ENCODE results near the gene SLC12A2. TPM values are rescaled to one million over a fixed set of nuclear protein-coding genes. Genes with fewer than 3 reads are reported as not detected.

Gene SLC12A2
- total RNA-seq, 1 experiment from 2014 or later = 41.2 TPM

DNA sequence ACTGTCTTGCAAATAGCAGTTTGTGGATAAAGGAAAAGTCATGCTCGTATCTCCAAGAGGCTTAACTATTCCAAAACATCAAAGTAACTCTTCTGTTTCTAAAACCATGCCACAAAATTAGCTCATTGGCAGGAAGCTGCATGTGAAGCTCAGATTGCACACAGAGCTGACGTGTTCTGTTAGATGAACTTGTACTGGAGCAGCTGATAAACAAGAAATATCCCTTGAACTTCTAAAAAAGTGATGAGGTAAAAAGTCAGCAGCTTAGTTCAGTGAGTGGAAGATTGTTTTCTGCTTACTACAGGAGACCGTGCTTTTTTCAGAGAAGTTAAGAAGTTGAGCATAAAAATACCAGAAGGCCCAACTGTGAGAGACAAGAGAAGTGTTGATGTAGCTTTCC is 113.2 kb downstream of the SLC12A2 start:
- Histone ChIP-seq H3K4me3 (replicated peaks in 1 of 2; ENCODE audit: low read depth in 1 of 2, low read length in 2 of 2) (no peak overlapping the region), H3K4me1 (ENCODE audit: control insufficient read depth in 1 of 2, insufficient read depth in 2 of 2, low read length in 2 of 2) (peaks cover 9 to 18% of the 10 kb centered on the region in 2 experiments), H2AFZ (ENCODE audit: low read depth, low read length, poor library complexity, severe bottlenecking) (no peak overlapping the region), H3K79me2 (ENCODE audit: insufficient read depth, low read length) (no peaks in the 10 kb centered on the region), H3K4me2 (ENCODE audit: low read length) (no peak overlapping the region), H3K27ac (ENCODE audit: low read depth, low read length) (no peak overlapping the region), H3K9me2 (ENCODE audit: insufficient read depth) (no peaks in the 10 kb centered on the region), H3K27me3 (ENCODE audit: insufficient read depth, low read length) (no peaks in the 10 kb centered on the region), H3K9me3 (ENCODE audit: control insufficient read depth in 1 of 2, insufficient read depth in 1 of 2, low read depth in 1 of 2, low read length in 2 of 2) (no peaks in the 10 kb centered on the region), H4K20me1 (ENCODE audit: insufficient read depth) (no peaks in the 10 kb centered on the region), H3K36me3 (ENCODE audit: control insufficient read depth in 1 of 2, insufficient read depth in 2 of 2, low read length in 2 of 2) (no peaks in the 10 kb centered on the region), H3K9ac (ENCODE audit: low read length) (no peak overlapping the region)
- intact Hi-C loops (cut with micrococcal nuclease) = no loop called here
- no peak for DNase-seq (ENCODE audit: low read depth, low spot score)
- ChIA-PET CTCF (no interaction called here), POLR2A (no interaction called here), RAD21 (ENCODE audit: low non-redundant PET in 1 of 2, low total read pairs in 2 of 2, uncharacterized antibody in 2 of 2, unreplicated experiment in 2 of 2) (no interaction called here)
- BruUV-seq (replicated peaks) = no TSS peak
- no peak for ATAC-seq
- TF ChIP-seq ELF1 (IDR thresholded peaks at IDR 0.05; ENCODE audit: borderline replicate concordance, low read depth) (no peak), SIN3A (IDR thresholded peaks at IDR 0.05; ENCODE audit: low read depth) (no peak), CEBPB (IDR thresholded peaks at IDR 0.05; ENCODE audit: low read depth) (no peak), YY1 (IDR thresholded peaks at IDR 0.05; ENCODE audit: extremely low read depth, insufficient replicate concordance, low read depth, low read length) (no peak), ZFX (IDR thresholded peaks at IDR 0.05) (no peak), RAD21 (IDR thresholded peaks at IDR 0.05; ENCODE audit: low read depth) (no peak), TCF7L2 (IDR thresholded peaks at IDR 0.05; ENCODE audit: borderline replicate concordance, extremely low read depth, insufficient read depth, insufficient read length) (no peak), ZBTB33 (IDR thresholded peaks at IDR 0.05; ENCODE audit: extremely low read depth, insufficient replicate concordance, low read length) (no peak), EZH2phosphoT487 (IDR thresholded peaks at IDR 0.05; ENCODE audit: borderline replicate concordance) (no peak)
- TF ChIP-seq, protein P1, sequence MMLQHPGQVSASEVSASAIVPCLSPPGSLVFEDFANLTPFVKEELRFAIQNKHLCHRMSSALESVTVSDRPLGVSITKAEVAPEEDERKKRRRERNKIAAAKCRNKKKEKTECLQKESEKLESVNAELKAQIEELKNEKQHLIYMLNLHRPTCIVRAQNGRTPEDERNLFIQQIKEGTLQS (IDR thresholded peaks at IDR 0.05) = no peak

All from HCT116 (cell line).